ENCODE data around the gene NAAA.

DNA sequence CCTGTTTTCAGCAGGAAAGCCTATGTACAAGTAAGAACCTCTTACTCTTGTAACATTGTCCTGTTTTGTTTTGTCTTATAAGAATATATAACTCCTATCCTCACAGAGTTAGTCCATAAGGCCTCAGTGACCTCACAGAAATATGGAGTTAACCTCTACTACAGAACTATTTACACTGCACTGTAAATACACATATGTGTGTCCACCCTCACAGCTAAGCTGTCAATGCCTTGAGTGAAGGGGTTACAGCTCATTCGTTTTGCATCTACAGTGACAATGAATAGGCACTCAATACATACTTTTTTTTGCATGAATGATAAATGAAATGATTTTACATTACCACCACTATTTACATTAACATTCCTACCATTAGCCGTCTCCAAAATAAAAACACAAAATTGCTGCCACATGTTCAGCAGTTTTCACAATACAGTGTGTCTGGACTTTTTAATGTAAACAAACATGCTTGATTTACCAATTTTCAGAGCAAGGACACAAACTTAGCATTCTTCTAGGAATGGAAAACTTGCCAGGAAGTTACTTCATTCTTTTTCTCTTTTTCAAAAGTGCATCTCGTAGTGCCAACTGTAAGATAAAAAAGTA, 9.5 kb upstream of the NAAA start:
- TF ChIP-seq POLR2A (IDR thresholded peaks at IDR 0.05): no peak
- TF ChIP-seq, protein P1, sequence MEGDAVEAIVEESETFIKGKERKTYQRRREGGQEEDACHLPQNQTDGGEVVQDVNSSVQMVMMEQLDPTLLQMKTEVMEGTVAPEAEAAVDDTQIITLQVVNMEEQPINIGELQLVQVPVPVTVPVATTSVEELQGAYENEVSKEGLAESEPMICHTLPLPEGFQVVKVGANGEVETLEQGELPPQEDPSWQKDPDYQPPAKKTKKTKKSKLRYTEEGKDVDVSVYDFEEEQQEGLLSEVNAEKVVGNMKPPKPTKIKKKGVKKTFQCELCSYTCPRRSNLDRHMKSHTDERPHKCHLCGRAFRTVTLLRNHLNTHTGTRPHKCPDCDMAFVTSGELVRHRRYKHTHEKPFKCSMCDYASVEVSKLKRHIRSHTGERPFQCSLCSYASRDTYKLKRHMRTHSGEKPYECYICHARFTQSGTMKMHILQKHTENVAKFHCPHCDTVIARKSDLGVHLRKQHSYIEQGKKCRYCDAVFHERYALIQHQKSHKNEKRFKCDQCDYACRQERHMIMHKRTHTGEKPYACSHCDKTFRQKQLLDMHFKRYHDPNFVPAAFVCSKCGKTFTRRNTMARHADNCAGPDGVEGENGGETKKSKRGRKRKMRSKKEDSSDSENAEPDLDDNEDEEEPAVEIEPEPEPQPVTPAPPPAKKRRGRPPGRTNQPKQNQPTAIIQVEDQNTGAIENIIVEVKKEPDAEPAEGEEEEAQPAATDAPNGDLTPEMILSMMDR (IDR thresholded peaks at IDR 0.05): no peak
